ENCODE results near the gene ADGRB2.

The ADGRB2 gene

GRCh38 chr1:31691446-31691845 lies 72.7 kb downstream of the ADGRB2 start:
- Histone ChIP-seq H3K4me1 (ENCODE audit: control insufficient read depth, insufficient read depth, low read length) (peaks cover 22% of the 10 kb centered on the region), H3K27ac (ENCODE audit: insufficient read depth, low read depth, low read length, poor library complexity, severe bottlenecking) (no peak overlapping the region), H3K36me3 (ENCODE audit: control insufficient read depth, insufficient read depth, low read length) (no peaks in the 10 kb centered on the region), H3K9me3 (ENCODE audit: control insufficient read depth, low read length) (no peaks in the 10 kb centered on the region), H3K4me3 (ENCODE audit: insufficient read depth, low read depth, low read length) (no peak overlapping the region), H3K27me3 (ENCODE audit: control insufficient read depth, insufficient read depth, low read length, poor library complexity, severe bottlenecking) (no peaks in the 10 kb centered on the region)
- 92 to 95% methylated on average over 3 to 4 of the region's 4 CpGs for WGBS, 2 experiments

- no peak overlapping the region for H3K27ac ChIP-seq (ENCODE audit: insufficient read depth, low read depth, low read length, poor library complexity, severe bottlenecking)
- H3K27me3 ChIP-seq (ENCODE audit: control insufficient read depth, insufficient read depth, low read length, poor library complexity, severe bottlenecking): no peaks in the 10 kb centered on the region
- H3K4me1 ChIP-seq (ENCODE audit: control insufficient read depth, insufficient read depth, low read length): peaks cover 22% of the 10 kb centered on the region
- no peaks in the 10 kb centered on the region for H3K9me3 ChIP-seq (ENCODE audit: control insufficient read depth, low read length)
- WGBS, 2 experiments: 83 to 86% methylated on average over 10 of the region's 10 CpGs
- no peaks in the 10 kb centered on the region for H3K36me3 ChIP-seq (ENCODE audit: control insufficient read depth, insufficient read depth, low read length)
- H3K4me3 ChIP-seq (ENCODE audit: insufficient read depth, low read depth, low read length): no peak overlapping the region
Observed at GRCh38 chr1:31690921-31691320, 73.2 kb downstream of the ADGRB2 start.

- Histone ChIP-seq H3K36me3 (ENCODE audit: control insufficient read depth, insufficient read depth, low read length) (no peaks in the 10 kb centered on the region), H3K9me3 (ENCODE audit: control insufficient read depth, low read length) (no peaks in the 10 kb centered on the region), H3K27me3 (ENCODE audit: control insufficient read depth, insufficient read depth, low read length, poor library complexity, severe bottlenecking) (no peaks in the 10 kb centered on the region), H3K27ac (ENCODE audit: insufficient read depth, low read depth, low read length, poor library complexity, severe bottlenecking) (no peak overlapping the region), H3K4me1 (ENCODE audit: control insufficient read depth, insufficient read depth, low read length) (peaks cover 20% of the 10 kb centered on the region), H3K4me3 (ENCODE audit: insufficient read depth, low read depth, low read length) (no peak overlapping the region)
- WGBS, 2 experiments: 95 to 96% methylated on average over 6 of the region's 6 CpGs
Observed at GRCh38 chr1:31689854-31690253, 74.3 kb downstream of the ADGRB2 start.

DNA sequence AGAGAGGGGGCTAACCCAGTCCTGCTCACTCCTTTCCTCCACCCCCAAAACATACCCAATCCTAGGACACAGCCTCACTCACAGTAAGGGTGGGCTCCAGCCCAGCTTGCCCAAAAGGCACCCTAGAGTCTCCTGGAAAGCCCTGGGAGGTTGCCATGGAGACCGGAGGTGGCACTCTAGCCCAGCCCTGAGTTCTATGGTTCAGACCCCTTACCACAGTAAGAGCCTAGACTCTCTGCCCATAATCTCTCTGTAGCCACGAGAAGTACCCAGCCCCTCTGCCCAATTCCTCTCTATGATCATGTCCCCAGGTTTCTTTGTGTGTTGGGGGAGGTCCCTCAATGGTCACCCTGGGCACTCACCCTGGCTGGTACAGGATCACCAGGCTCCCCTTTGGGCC lies 74.8 kb downstream of the ADGRB2 start:
- no peak overlapping the region for H3K27ac ChIP-seq (ENCODE audit: insufficient read depth, low read depth, low read length, poor library complexity, severe bottlenecking)
- H3K9me3 ChIP-seq (ENCODE audit: control insufficient read depth, low read length): no peaks in the 10 kb centered on the region
- H3K27me3 ChIP-seq (ENCODE audit: control insufficient read depth, insufficient read depth, low read length, poor library complexity, severe bottlenecking): no peaks in the 10 kb centered on the region
- no peaks in the 10 kb centered on the region for H3K36me3 ChIP-seq (ENCODE audit: control insufficient read depth, insufficient read depth, low read length)
- WGBS, 2 experiments: 69 to 73% methylated on average over 2 of the region's 2 CpGs
- H3K4me3 ChIP-seq (ENCODE audit: insufficient read depth, low read depth, low read length): no peak overlapping the region
- H3K4me1 ChIP-seq (ENCODE audit: control insufficient read depth, insufficient read depth, low read length): peaks cover 15% of the 10 kb centered on the region

DNA sequence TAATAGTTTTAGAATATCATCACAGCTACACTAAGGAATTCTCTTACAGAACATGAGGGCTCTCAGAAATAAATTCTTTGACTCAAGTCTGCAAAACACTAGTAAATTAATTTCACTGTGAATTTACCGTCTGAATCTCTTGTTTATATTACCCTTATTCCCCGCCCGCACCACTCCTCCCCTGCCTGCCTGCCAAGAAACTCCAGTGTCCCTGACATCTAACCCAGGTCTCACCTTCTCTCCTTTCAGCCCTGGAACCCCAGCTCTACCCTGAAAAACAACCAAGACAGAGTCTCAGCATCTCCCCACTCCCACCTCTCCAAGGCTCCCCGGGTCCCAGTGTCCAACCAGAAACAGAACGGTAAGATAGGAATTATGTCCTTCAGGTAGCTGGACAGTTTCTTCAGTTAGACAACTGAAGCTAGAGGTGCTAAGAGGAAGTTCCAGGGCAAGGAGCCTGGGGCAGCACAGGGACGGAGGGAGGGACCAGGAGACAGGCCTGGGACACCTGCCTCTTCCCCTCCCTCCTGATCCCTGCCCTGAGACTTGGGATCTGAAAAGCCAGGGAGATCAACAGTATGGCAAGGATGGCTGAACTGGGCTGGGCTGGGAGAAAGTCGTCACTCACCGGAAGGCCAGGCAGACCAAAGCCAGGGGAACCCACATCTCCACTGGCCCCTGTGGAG lies 75.8 kb downstream of the ADGRB2 start:
- WGBS, 2 experiments: 93 to 94% methylated on average over 8 of the region's 8 CpGs

GRCh38 chr1:31687601-31688000 lies 76.5 kb downstream of the ADGRB2 start:
- Histone ChIP-seq H3K27ac (ENCODE audit: insufficient read depth, low read depth, low read length, poor library complexity, severe bottlenecking) (no peak overlapping the region), H3K4me3 (ENCODE audit: insufficient read depth, low read depth, low read length) (no peak overlapping the region), H3K4me1 (ENCODE audit: control insufficient read depth, insufficient read depth, low read length) (peaks cover 15% of the 10 kb centered on the region), H3K27me3 (ENCODE audit: control insufficient read depth, insufficient read depth, low read length, poor library complexity, severe bottlenecking) (no peaks in the 10 kb centered on the region), H3K9me3 (ENCODE audit: control insufficient read depth, low read length) (no peaks in the 10 kb centered on the region), H3K36me3 (ENCODE audit: control insufficient read depth, insufficient read depth, low read length) (no peaks in the 10 kb centered on the region)
- 88% methylated on average over 8 of the region's 8 CpGs for WGBS, 2 experiments

More for the DNA sequence above, 75.8 kb downstream of the ADGRB2 start:
- Histone ChIP-seq H3K27ac (ENCODE audit: insufficient read depth, low read depth, low read length, poor library complexity, severe bottlenecking) (no peak overlapping the region), H3K36me3 (ENCODE audit: control insufficient read depth, insufficient read depth, low read length) (no peaks in the 10 kb centered on the region), H3K4me1 (ENCODE audit: control insufficient read depth, insufficient read depth, low read length) (peaks cover 15% of the 10 kb centered on the region), H3K27me3 (ENCODE audit: control insufficient read depth, insufficient read depth, low read length, poor library complexity, severe bottlenecking) (no peaks in the 10 kb centered on the region), H3K9me3 (ENCODE audit: control insufficient read depth, low read length) (no peaks in the 10 kb centered on the region), H3K4me3 (ENCODE audit: insufficient read depth, low read depth, low read length) (no peak overlapping the region)

DNA sequence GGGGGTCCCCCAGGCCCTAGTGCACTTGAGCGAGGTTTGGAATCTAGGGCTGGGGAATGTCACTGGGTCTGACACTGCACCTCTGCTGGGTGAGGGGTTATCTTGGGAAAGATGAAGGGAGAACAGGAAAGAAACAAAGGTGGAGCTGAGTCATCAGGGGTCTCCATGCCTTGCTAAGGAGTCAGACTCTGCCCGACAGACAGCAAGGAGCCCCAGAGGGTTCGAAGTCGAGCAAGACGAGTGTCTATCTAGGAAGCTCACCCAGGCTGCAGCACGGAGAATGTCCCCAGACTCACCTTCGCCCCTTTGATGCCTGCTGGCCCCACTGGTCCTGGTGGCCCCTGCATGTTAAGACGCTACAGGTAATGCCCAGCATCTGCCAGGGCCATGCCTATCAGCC lies 78.3 kb downstream of the ADGRB2 start:
- no peaks in the 10 kb centered on the region for H3K27me3 ChIP-seq (ENCODE audit: control insufficient read depth, insufficient read depth, low read length, poor library complexity, severe bottlenecking)
- 89 to 90% methylated on average over 8 of the region's 8 CpGs for WGBS, 2 experiments
- H3K4me3 ChIP-seq (ENCODE audit: insufficient read depth, low read depth, low read length): no peak overlapping the region
- H3K9me3 ChIP-seq (ENCODE audit: control insufficient read depth, low read length): no peaks in the 10 kb centered on the region
- H3K4me1 ChIP-seq (ENCODE audit: control insufficient read depth, insufficient read depth, low read length): peaks cover 22% of the 10 kb centered on the region
- H3K27ac ChIP-seq (ENCODE audit: insufficient read depth, low read depth, low read length, poor library complexity, severe bottlenecking): no peak overlapping the region
- no peaks in the 10 kb centered on the region for H3K36me3 ChIP-seq (ENCODE audit: control insufficient read depth, insufficient read depth, low read length)

DNA sequence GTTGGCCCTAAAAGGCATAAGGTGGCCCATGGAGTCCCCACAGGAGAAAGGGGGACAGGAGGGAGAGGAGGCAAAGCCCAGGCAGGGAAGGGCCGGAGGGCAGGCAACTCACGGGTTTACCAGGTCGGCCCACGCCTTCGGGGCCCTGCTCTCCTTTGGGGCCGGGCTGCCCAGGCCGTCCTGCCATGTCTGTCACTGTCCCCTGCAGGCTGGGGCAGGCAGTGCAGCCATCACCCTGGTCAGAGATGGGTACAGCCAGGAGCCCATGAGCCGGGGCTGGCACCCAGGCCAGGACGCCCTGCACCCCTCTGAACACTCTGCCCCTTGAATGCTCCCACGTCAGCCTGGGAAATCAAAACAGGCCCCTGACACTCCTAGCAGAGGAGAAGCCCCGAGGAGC lies 80.1 kb downstream of the ADGRB2 start:
- Histone ChIP-seq H3K4me3 (ENCODE audit: insufficient read depth, low read depth, low read length) (no peak overlapping the region), H3K27me3 (ENCODE audit: control insufficient read depth, insufficient read depth, low read length, poor library complexity, severe bottlenecking) (no peaks in the 10 kb centered on the region), H3K9me3 (ENCODE audit: control insufficient read depth, low read length) (no peaks in the 10 kb centered on the region), H3K27ac (ENCODE audit: insufficient read depth, low read depth, low read length, poor library complexity, severe bottlenecking) (no peak overlapping the region), H3K4me1 (ENCODE audit: control insufficient read depth, insufficient read depth, low read length) (peaks cover 9% of the 10 kb centered on the region), H3K36me3 (ENCODE audit: control insufficient read depth, insufficient read depth, low read length) (no peaks in the 10 kb centered on the region)
- 79 to 81% methylated on average over 11 of the region's 11 CpGs for WGBS, 2 experiments

DNA sequence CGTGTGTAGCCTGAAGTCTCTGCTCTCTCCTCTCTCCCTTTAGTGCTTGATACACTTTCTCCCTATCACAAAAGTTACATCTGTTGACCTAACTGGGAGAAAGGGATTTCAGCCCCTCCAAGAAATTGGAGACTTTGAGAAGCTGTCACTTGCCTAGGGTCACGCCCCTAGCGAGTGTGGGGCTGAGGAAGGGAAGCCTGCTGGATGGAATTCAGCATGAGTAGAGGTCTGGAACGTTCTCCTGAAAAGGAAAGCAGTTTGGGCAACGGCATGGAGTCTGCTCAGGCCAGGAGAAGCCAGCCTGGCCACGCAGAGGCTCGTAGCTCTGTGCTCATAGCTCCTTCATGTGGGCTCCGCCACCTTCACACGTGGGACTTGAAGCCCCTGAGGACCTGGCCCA lies 82.7 kb downstream of the ADGRB2 start:
- peaks cover 7% of the 10 kb centered on the region for H3K4me1 ChIP-seq (ENCODE audit: control insufficient read depth, insufficient read depth, low read length)
- WGBS, 2 experiments: 84 to 85% methylated on average over 9 of the region's 9 CpGs
- H3K36me3 ChIP-seq (ENCODE audit: control insufficient read depth, insufficient read depth, low read length): no peaks in the 10 kb centered on the region
- H3K27me3 ChIP-seq (ENCODE audit: control insufficient read depth, insufficient read depth, low read length, poor library complexity, severe bottlenecking): no peaks in the 10 kb centered on the region
- no peak overlapping the region for H3K27ac ChIP-seq (ENCODE audit: insufficient read depth, low read depth, low read length, poor library complexity, severe bottlenecking)
- no peak overlapping the region for H3K4me3 ChIP-seq (ENCODE audit: insufficient read depth, low read depth, low read length)
- no peaks in the 10 kb centered on the region for H3K9me3 ChIP-seq (ENCODE audit: control insufficient read depth, low read length)

GRCh38 chr1:31679676-31680230 lies 84.4 kb downstream of the ADGRB2 start:
- 91 to 92% methylated on average over 23 of the region's 23 CpGs for WGBS, 2 experiments
- Histone ChIP-seq H3K27ac (ENCODE audit: insufficient read depth, low read depth, low read length, poor library complexity, severe bottlenecking) (no peak overlapping the region), H3K4me1 (ENCODE audit: control insufficient read depth, insufficient read depth, low read length) (peaks cover 7% of the 10 kb centered on the region), H3K9me3 (ENCODE audit: control insufficient read depth, low read length) (no peaks in the 10 kb centered on the region), H3K27me3 (ENCODE audit: control insufficient read depth, insufficient read depth, low read length, poor library complexity, severe bottlenecking) (no peaks in the 10 kb centered on the region), H3K36me3 (ENCODE audit: control insufficient read depth, insufficient read depth, low read length) (no peaks in the 10 kb centered on the region), H3K4me3 (ENCODE audit: insufficient read depth, low read depth, low read length) (no peak overlapping the region)
